HUDEP-2 (cell line): ENCODE data around the gene GLUD1.
"Not testable (repeated sequence)": the region's sequence is repeated elsewhere in the genome, so short reads cannot be mapped to it uniquely, and the experiment has no call there.

Experiments used
- DNase-seq, 76 experiments: peaks; one replicate each; lab custom pipeline; 2025; ENCODE audit not compliant: unreplicated experiment in 76 of 76; lab: John Stamatoyannopoulos, UW

GLUD1 gene

GRCh38 chr10:87007674-87008073 is 87.0 kb downstream of the GLUD1 start:
- not testable (repeated sequence) for DNase-seq

DNA sequence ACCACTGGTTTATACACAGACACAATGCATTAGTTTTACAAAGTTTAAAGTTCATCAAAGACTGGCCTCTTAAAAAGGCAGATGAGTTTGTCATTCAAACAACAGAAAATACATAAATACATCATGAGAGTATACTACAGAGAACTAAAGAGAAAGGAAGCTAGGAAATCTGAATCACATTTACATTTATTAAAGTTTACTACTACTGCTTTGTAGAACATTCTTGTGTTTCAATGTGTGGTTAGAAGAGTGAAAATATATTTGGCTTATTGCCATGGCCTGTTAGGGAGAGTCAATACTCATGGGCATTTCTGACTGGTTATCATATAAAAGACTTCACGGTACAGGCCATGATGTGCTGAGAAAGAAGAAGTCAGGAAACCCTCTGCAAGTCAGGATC is 87.5 kb downstream of the GLUD1 start:
- peak in 2 of 76 experiments; percentile 1 for DNase-seq

DNA sequence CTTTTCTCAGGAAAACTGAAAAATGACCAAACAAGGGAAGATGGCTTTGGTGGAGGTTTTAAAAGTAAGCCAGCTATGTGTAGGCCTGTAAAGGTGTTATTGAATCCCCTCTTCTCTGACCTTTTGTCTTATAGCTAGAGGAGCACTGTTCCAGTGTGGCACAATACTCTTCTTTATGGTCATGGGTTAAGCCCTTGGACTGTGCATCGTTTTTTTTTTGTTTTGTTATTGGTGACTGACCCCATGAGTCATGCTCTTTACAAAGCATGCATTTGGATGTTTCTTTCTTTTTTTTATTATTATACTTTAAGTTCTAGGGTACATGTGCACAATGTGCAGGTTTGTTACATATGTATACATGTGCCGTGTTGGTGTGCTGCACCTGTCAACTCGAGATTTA is 94.2 kb downstream of the GLUD1 start:
- no peak for DNase-seq
